TTC549 (cell line): ENCODE measurements around the gene SIRT7.

Experiments
- FAIRE-seq: peaks from 2 replicates; lab custom pipeline; 2012; peaks lifted over from hg19 to GRCh38; lab: Jason Lieb, UNC

Gene SIRT7

DNA sequence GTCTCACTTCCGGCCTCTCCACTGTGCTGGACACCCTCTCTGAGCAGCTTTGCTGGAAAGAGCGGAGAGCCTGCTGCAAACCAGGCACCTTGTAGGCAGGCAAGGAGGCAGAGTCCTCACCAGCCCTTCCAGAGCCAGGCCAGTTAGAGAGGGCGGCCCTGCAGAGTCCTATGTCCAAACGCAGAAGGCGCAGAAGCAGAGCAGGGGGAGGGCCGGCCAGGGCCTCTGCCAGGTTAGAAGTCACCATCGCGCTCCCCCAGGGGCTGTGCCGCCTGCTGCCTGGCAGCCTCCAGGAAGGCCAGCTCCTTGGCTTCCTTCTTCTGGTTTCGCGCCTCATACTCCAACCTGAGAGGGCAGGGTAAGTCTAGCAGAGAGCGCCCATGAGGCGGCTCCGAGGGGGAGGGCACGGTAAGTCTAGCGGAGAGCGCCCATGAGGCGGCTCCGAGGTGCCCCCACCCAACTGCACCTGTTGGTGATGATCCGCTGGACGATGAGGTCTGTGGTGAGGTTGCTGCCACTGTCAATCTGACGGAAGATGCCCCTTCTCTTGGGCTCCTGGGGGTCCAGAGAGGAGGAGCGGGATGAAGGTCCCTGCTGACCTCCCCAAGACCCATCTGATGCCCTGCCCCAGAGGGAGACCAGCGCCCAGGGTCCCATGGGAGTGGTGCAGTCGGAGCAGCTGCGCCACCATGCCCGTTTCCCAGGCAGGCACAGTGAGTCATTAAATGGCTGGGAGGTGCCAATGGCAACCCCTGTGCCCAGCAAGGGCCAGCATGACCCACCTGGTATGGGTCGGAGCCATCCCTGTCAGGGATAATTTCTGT, 13.2 kb downstream of the SIRT7 start:
- no peak for FAIRE-seq

DNA sequence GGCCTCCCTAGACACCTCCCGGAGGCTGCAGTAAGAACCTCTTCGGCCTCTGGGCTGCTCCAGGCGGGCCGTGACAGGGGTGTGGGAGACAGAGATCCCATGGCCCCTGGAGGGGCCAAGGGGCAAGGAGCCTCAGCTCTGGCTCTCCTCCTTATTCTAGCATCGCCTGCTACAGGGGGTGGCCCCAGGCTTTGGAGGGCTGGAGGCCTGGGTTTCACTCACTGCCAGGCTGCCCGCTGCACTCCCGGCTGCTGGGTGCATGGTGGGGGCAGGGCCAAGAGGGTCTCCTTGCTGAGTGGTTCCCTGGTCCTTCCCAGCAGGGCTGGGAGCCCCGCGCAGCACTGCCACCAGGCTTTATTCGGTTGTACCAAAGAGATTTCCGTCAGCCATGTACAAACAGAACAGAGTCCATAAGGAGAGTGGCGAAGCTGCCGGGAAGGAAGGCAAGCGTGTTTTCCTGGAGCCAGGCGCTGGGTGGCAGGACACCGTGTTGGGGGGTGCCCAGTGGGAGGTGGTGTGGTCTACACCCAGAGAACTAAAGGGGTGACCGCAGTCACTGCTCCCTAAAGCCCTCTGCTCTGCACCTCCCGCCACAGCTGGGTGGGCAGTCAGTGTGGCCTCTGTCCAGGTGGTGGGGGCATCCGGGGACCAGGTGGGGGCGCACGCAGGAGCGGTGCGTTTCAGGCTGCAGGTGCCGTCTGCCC, 13.9 kb downstream of the SIRT7 start:
- no peak for FAIRE-seq

GRCh38 chr17:81903415-81903831, 14.6 kb downstream of the SIRT7 start:
- no peak for FAIRE-seq

- FAIRE-seq: no peak
Measured at GRCh38 chr17:81902653-81903414, 15.1 kb downstream of the SIRT7 start.

DNA sequence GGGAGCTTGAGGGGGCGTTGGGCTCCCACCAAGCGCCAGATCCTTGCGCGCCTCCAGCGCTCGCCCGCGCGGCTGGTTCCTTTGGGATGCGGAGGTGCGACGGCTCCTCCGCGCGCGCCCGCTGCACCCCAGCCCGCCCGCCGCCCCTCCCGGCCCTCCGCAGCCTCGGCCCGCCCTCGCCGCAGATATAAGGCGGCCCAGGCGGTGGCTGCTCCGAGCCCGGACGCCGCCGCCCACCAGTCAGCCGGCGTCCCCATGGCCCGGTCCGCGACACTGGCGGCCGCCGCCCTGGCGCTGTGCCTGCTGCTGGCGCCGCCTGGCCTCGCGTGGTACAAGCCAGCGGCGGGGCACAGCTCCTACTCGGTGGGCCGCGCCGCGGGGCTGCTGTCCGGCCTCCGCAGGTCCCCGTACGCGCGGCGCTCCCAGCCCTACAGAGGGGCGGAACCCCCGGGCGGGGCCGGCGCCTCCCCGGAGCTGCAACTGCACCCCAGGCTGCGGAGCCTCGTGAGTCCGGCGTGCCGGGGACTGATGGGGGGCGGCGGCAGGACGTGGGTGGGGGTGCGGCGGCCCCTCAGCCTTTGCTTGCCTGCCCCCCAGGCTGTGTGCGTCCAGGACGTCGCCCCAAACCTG, 15.8 kb downstream of the SIRT7 start, which contains the start of gene NPB:
NPB (plus strand) TSS at position 216 of the 630 bp plus-strand sequence; CDS start at position 256, 40 bp downstream.
- no peak for FAIRE-seq

DNA sequence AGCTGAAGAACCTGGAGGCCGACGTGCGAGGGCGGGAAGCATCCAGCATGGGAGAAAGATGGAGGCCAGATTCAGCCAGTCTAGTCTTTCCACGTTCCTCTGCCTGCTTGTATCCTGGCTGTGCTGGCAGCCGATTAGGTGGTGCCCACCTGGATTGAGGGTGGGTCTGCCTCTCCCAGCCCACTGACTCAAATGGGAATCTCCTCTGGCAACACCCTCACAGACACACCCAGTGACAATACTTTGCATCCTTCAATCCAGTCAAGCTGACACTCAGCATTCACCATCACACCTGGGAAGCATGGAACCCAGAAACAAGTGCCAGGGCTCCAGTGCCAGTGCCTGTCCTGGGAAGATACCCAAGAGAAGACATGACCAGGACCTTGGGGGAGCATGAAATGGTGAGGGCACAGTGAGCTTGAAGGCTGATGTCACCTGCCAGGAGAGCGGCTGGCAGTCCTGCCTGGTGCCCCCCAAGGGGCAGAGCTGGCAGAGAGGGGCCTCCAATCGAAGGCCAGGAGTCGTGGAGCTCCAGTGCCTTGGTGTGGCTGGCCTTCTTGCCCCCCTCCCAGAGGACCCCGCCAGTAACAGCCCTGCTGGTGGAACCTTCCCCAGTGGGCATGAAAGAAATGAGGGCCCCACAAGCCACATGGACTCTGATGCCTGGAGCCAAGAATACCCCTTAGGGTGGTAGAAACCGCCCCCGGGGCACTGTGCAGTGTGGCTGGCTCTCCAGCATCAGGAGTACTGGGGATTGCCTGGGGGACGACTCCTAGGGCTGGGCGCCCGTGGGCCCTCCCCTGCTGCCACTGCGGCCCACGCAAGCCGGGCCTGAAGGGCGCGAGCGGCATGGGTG, 16.6 kb downstream of the SIRT7 start:
- FAIRE-seq: no peak

- no peak for FAIRE-seq
Measured at GRCh38 chr17:81900181-81900820, 17.7 kb downstream of the SIRT7 start.

DNA sequence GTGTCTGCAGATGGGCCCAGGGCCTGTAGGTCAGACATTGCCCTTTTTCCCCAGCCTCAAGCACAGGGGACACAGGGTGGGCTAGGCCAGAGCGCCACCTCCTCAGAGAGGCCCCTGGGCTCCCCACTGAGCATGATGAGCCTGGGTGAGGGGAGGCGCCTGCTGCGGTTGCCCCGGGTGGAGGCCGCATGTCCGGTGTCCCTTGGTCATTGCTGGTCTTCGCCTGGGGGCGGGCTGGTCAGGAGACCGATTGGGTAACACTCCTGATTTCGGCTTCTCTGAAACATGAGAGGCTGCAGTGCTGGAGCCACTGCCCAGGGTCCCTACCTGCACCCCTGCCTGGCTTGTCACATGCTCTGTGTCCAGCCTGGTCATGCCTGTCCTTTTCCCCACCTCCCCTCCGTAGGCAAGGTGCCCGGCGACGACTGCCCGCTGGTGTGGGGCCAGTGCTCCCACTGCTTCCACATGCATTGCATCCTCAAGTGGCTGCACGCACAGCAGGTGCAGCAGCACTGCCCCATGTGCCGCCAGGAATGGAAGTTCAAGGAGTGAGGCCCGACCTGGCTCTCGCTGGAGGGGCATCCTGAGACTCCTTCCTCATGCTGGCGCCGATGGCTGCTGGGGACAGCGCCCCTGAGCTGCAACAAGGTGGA, 18.3 kb downstream of the SIRT7 start:
- FAIRE-seq: no peak

GRCh38 chr17:81898885-81899284, 19.1 kb downstream of the SIRT7 start:
- FAIRE-seq: no peak

DNA sequence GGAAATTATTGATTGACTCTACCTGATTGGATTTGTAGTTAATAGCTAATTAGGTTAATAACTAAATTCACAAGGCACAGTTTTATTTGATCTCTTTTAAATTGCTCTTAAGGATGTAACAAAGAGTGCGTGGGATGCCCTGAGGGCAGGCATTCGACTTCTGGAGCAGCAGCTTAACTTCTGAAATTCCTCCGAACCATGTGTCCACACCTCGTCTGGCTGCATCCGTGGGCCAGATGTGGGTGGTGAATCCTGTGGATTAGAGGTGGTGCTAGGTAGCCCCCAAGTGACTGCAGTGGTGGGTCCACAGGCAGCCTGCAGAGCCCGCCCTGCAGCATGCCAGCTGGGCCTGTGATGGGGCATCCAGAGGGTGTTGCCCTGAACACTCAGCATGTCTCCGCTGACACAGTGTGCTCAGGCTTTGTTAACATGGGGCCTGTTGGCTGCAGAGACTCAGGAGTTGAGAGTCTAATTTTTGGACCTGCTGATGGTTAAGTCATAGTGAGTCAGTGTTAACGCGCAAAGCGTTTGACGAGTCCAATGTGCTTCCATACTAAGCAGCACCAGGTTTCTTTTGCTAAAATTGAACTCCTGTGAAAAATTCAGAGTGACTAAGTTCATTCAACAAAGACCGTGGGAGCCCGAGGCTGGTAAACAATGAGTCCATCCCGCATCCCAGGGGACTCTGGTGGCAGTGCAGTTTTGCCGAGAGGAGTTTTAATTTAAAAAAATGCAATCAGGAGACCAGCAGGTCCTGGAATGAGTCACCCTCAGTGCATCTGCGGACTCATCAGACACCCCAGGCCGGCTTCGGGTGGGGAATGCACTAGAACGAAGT, 19.7 kb downstream of the SIRT7 start:
- FAIRE-seq: no peak

DNA sequence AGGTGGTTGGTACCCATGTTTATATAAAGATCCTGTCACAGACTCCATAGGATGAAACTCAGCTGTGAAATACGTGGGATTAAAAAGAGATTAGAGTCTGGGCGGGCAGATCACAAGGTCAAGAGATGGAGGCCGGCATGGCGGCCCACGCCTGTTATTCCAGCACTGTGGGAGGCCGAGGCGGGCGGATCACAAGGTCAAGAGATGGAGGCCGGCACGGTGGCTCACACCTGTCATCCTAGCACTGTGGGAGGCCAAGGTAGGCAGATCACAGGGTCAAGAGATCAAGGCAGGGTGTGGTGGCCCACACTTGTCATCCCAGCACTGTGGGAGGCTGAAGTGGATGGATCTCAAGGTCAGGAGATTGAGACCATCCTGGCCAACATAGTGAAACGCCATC, 22.6 kb downstream of the SIRT7 start:
- FAIRE-seq: no peak

GRCh38 chr17:81891303-81891552, 26.7 kb downstream of the SIRT7 start:
- no peak for FAIRE-seq

DNA sequence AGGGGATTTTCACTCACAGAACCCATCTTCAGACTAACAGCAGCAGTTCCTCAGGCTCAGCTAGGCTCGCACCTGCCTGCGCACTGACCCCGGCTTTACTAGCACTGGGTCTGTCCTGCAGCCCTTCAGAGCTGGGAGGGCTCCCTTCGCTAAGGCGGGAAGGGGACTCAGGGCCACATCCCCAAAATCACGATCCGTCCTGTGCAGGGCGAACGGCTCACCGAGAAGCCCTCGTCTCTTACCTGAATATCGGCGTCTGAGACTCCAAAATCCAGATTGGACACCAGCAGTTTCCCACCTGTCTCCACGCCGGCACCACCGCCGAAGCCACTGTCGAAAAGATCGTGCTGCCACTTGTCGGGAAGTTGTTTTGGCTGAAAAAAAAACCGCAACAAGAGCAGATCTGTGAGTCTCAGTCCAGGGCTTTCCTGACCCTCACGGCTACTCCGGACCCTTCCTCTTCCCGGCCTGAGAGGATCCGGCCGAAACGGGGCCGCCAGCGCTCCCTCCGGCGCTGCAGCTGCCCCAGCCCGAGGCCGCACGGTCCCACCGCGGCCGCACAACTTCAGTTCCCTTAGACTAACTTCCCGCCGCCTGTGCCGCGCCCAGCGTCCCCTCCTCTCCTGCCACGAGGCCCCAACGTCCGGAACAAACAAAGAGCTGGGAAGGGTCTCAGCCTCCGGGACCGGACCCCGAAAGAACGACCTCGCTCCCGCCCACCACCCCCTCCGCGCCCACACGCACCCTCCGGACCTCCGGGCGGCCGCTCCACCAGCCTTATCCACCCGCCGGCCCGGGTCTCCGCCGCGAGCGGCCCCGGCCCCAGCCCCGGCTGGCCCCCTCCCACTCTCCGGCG, 27.3 kb downstream of the SIRT7 start:
- FAIRE-seq: no peak

DNA sequence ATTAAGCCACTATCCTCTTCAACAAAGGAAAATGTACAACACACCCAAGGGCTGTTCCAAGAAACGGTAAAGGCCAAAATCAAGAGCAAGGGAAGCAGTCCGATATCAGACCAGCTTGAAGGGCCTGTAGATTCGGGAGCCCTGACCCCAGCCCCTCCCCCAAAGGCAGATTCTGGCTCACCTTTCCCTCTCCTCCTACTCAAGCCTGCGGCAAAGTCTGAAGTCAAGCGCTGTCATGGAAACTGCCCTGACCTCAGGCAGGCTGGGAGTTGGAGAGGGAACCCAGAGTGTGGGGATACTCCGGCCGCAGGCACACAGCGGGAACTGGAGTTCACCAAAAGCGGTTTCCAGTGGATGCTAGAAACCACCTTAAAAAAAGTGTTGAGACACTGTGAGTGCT, 28.4 kb downstream of the SIRT7 start:
- no peak for FAIRE-seq

DNA sequence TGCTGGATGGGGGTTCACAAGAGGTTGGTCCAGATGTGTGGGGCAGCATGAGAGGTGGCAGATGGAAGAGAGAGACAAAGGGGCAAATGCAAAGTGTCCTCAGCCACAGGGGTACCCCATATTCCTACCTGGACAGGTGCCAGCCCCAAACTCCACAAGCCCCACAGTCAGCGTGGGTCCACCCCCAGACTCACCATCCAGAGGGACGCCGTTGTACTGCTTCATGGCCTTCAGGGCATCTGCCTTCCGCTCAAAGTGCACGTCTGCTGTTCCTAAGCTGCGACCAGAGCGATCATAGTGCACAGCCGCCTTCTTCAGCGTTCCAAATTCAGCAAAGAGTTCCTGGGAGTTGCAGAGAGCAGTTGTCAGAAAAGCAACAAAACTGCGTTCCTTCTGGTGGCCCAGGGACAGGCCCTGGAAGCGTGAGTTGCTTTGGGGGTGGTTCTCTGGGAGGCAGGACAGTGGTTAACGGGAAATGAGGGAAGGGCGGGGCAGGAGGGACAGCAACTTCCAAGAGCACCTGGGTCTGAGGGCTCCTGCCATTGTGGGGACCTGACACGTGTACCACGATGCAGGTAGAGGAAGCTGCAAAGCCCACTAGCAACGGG, 28.9 kb downstream of the SIRT7 start:
- FAIRE-seq: no peak

GRCh38 chr17:81888105-81888987, 29.6 kb downstream of the SIRT7 start:
- no peak for FAIRE-seq

DNA sequence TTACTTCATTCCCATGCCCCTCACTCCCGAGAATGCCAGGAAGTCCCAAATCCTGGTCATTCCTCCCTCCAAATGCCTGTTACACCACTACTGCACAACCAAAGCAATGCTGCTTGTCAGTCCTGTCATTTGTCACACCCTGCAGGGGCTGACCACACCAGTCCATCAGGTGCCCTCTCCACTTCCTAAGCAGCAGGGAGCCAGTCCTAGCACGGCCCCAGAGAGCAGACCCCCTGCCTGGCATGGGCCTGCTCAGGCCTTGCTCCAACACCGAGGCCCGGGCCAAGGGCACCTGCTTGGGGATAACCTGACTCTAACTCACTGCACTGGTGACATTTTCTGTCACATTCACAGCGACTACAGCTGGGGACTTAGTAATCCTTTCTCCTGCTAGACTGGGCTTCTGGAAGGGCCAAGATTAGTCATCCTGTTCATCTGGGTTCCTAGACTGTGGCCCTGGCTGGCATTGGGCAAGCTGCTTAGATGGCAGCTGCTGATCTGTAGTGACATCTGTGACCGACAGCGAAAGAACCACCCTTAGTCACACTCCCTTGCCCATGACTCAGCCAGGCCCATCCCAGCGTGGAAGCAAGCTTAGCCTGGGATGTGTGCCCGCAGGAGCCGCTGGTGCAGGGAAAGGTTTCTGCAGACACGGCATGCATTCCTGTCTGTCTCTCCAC, 32.0 kb downstream of the SIRT7 start:
- FAIRE-seq: no peak
